Measurements from ENCODE around the gene MACROD2.

GRCh38 chr20:16058268-16058667 lies 2063.0 kb downstream of the MACROD2 start:
- TF ChIP-seq CTCF (IDR thresholded peaks at IDR 0.05; ENCODE audit: poor library complexity, severe bottlenecking) (no peak), RAD21 (conservative IDR thresholded peaks at IDR 0.05) (no peak), EP300 (conservative IDR thresholded peaks at IDR 0.05; ENCODE audit: poor library complexity, severe bottlenecking) (no peak)
